GM13976 (cell line): ENCODE measurements around the gene LEP.

Experiments used
- DNase-seq: peaks from one replicate; pipeline ENCODE4 v3.0.0; 2012; ENCODE audit warnings: low spot score
- CTCF ChIP-seq: IDR thresholded peaks from 2 replicates; pipeline ENCODE4 v1.5.1; 2012; ENCODE audit warnings: borderline replicate concordance, mild to moderate bottlenecking; ENCODE audit not compliant: insufficient read depth; ENCODE audit errors: extremely low read depth, missing control alignments, control extremely low read depth
- in situ Hi-C: fragments of 300-500 bp; cut with MboI; formaldehyde crosslinking; loops from one replicate; pipeline ENCODE4 v1.12.0; 2022; ENCODE audit warnings: low sequenced_read_pairs, mixed read lengths, inconsistent platforms; ENCODE audit not compliant: unreplicated experiment

LEP gene

DNA sequence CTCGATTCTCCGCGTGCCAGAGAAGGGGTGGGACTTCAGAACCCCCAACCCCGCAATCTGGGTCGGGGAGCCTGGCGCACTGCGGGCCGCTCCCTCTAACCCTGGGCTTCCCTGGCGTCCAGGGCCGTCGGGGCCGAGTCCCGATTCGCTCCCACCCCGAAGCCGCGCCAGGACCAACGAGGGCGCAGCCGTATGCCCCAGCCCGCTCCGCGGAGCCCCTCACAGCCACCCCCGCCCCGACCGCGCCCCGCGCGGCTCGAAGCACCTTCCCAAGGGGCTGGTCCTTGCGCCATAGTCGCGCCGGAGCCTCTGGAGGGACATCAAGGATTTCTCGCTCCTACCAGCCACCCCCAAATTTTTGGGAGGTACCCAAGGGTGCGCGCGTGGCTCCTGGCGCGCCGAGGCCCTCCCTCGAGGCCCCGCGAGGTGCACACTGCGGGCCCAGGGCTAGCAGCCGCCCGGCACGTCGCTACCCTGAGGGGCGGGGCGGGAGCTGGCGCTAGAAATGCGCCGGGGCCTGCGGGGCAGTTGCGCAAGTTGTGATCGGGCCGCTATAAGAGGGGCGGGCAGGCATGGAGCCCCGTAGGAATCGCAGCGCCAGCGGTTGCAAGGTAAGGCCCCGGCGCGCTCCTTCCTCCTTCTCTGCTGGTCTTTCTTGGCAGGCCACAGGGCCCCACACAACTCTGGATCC, at the start of gene LEP:
Gene LEP, plus strand, starts transcription at position 583 of the 691 bp plus-strand sequence. CDS start 10,741 bp downstream, outside the sequence.
- DNase-seq = no peak
- TF ChIP-seq CTCF = no peak
- in situ Hi-C loops = no loop called here

- in situ Hi-C loops = no loop called here
- no peak for TF ChIP-seq CTCF
- DNase-seq = no peak
These were observed 48.5 kb upstream of the LEP start for GRCh38 chr7:128192497-128193142.

DNA sequence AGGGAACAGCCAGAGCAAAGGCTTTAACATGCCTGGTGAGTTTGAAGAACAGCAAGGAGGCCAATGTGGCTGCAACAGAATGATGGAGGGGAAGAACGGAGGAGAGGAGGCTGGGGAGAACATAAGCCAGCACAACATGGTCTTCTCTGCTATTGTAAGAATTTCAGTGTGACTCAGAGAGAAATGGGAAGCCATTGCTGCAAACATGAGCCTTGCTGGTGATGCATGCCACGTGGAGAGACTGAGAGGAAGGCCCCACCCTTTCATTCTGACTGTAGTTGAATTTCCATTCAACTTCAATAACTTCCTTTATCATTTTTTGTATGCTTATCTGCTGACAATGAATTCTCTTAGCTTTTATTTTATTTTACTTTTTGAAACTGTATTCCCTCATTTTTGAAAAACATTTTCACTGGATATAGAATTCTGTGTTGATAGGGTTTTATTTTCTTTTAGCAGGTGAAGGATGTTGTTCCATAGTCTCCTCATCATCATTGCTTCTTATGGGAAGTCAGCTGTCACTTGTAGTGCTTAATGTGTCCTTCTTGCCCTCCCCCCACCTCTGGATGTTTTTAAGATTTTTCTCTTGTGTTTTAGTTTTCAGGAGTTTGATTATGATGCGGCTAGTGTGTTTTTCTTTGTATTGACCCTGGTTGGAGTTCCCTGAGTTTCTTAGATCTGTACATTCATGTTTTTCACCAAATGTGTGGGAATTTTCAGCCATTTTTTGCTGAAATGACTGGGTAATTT, 46.4 kb upstream of the LEP start:
- in situ Hi-C loops = no loop called here
- TF ChIP-seq CTCF = no peak
- DNase-seq = no peak

- TF ChIP-seq CTCF = no peak
- no peak for DNase-seq
- in situ Hi-C loops = no loop called here
These were observed 43.5 kb upstream of the LEP start for GRCh38 chr7:128197589-128197988.

GRCh38 chr7:128197989-128198580, 43.0 kb upstream of the LEP start:
- TF ChIP-seq CTCF = no peak
- DNase-seq = no peak
- in situ Hi-C loops = no loop called here

- in situ Hi-C loops = loop anchor here (10.0 kb wide), 1 partner anchor 496 kb away; no protein-coding TSS in a partner anchor
- DNase-seq = no peak
- no peak for TF ChIP-seq CTCF
These were observed 40.7 kb upstream of the LEP start for GRCh38 chr7:128200376-128200775.
